GM23338 (cell line): ENCODE measurements around the gene OBP2A. TPM values are rescaled to one million over a fixed set of nuclear protein-coding genes. Genes with fewer than 3 reads are reported as not detected.

Experiments
- ATAC-seq: fragments of 200-7000 bp; cut with Tn5 transposase; 3 replicates; pipeline ENCODE4 v1.9.1; 2020
- DNase-seq: peaks from one replicate; pipeline ENCODE4 v3.0.0-alpha.2; 2015; ENCODE audit warnings: low spot score
- H2AFZ ChIP-seq: fragments of 200-600 bp; sonication (generic); 2 replicates; pipeline ENCODE4 v1.8.0; 2016; ENCODE audit warnings: antibody characterized with exemption, mild to moderate bottlenecking, moderate library complexity
- H3F3A ChIP-seq: fragments of 200-600 bp; sonication (generic); replicated peaks from 2 replicates; pipeline ENCODE4 v1.8.0; 2017; ENCODE audit warnings: antibody characterized with exemption, mixed run types, low read depth
- H3K27ac ChIP-seq: fragments of 200-600 bp; sonication (generic); 2 replicates; pipeline ENCODE4 v1.6.1; 2016; ENCODE audit warnings: low read depth
- H3K27me3 ChIP-seq: fragments of 200-600 bp; sonication (generic); 2 replicates; pipeline ENCODE4 v1.8.0; 2016; ENCODE audit warnings: mild to moderate bottlenecking, mixed run types, moderate library complexity; ENCODE audit not compliant: insufficient read depth
- H3K36me3 ChIP-seq: fragments of 200-600 bp; sonication (generic); 2 replicates; pipeline ENCODE4 v1.8.0; 2016; ENCODE audit warnings: mild to moderate bottlenecking; ENCODE audit not compliant: insufficient read depth
- H3K4me1 ChIP-seq: fragments of 200-600 bp; sonication (generic); 2 replicates; pipeline ENCODE4 v1.8.0; 2016; ENCODE audit warnings: mild to moderate bottlenecking, moderate library complexity; ENCODE audit not compliant: insufficient read depth
- H3K4me2 ChIP-seq: fragments of 200-600 bp; sonication (generic); 2 replicates; pipeline ENCODE4 v1.7.1; 2017; ENCODE audit warnings: mixed run types
- H3K4me3 ChIP-seq: fragments of 200-600 bp; sonication (generic); 2 replicates; pipeline ENCODE4 v1.6.1; 2016; ENCODE audit warnings: mixed run types
- H3K79me2 ChIP-seq: fragments of 200-600 bp; sonication (generic); replicated peaks from 2 replicates; pipeline ENCODE4 v1.8.0; 2017; ENCODE audit warnings: mild to moderate bottlenecking; ENCODE audit not compliant: insufficient read depth
- H3K9me2 ChIP-seq: fragments of 200-600 bp; sonication (generic); 2 replicates; pipeline ENCODE4 v1.8.0; 2017; ENCODE audit not compliant: insufficient read depth
- H4K20me1 ChIP-seq: fragments of 200-600 bp; sonication (generic); replicated peaks from 2 replicates; pipeline ENCODE4 v1.8.0; 2017; ENCODE audit warnings: mild to moderate bottlenecking; ENCODE audit not compliant: insufficient read depth
- H3K27ac Mint-ChIP-seq: 2 replicates; pipeline ENCODE4 v1.8.0; 2020; ENCODE audit warnings: inconsistent platforms, mild to moderate bottlenecking, moderate library complexity, mixed read lengths
- H3K27me3 Mint-ChIP-seq: 3 replicates; pipeline ENCODE4 v1.8.0; 2022; ENCODE audit warnings: low read depth, mild to moderate bottlenecking, moderate library complexity, mixed read lengths, inconsistent platforms; ENCODE audit not compliant: insufficient read depth, poor library complexity
- H3K36me3 Mint-ChIP-seq: 3 replicates; pipeline ENCODE4 v1.8.0; 2021; ENCODE audit warnings: low read depth, mild to moderate bottlenecking, inconsistent platforms, moderate library complexity, mixed read lengths
- H3K4me1 Mint-ChIP-seq: 3 replicates; pipeline ENCODE4 v1.8.0; 2020; ENCODE audit warnings: mild to moderate bottlenecking, inconsistent platforms, mixed read lengths
- H3K4me3 Mint-ChIP-seq: 3 replicates; pipeline ENCODE4 v1.8.0; 2021; ENCODE audit warnings: moderate library complexity, mild to moderate bottlenecking, inconsistent platforms, mixed read lengths
- H3K9me3 Mint-ChIP-seq: 3 replicates; pipeline ENCODE4 v1.8.0; 2020; ENCODE audit warnings: moderate library complexity, mild to moderate bottlenecking, inconsistent platforms, mixed read lengths
- CREB1 ChIP-seq: fragments of 250-450 bp; sonication (Bioruptor Pico); IDR thresholded peaks from 2 replicates; pipeline ENCODE4 v1.5.0; 2020; ENCODE audit warnings: low read depth, mild to moderate bottlenecking, moderate library complexity
- CTCF ChIP-seq, 2 experiments: fragments of 200-600 bp in 1 of 2; sonication (generic) in 1 of 2; conservative IDR thresholded peaks; 2 replicates each; pipeline versions ENCODE4 v1.5.1 to v1.6.1; 2016 to 2017; ENCODE audit warnings: antibody characterized with exemption in 2 of 2, low read depth in 2 of 2, mild to moderate bottlenecking in 2 of 2, moderate library complexity in 1 of 2
- ETS1 ChIP-seq: IDR thresholded peaks from 2 replicates; pipeline ENCODE4 v1.6.1; 2016; ENCODE audit warnings: antibody characterized with exemption
- EZH2 ChIP-seq: fragments of 200-600 bp; sonication (generic); IDR thresholded peaks from one replicate; pipeline ENCODE4 v1.8.0; 2017; ENCODE audit warnings: antibody characterized with exemption, mild to moderate bottlenecking, low read depth; ENCODE audit not compliant: unreplicated experiment
- EZH2phosphoT487 ChIP-seq: fragments of 200-600 bp; sonication (generic); IDR thresholded peaks from one replicate; pipeline ENCODE4 v1.8.1; 2018; ENCODE audit warnings: antibody characterized with exemption; ENCODE audit not compliant: unreplicated experiment
- JUNB ChIP-seq: IDR thresholded peaks from one replicate; pipeline ENCODE4 v1.6.1; 2016; ENCODE audit warnings: antibody characterized with exemption; ENCODE audit not compliant: unreplicated experiment
- NANOG ChIP-seq: IDR thresholded peaks from 2 replicates; pipeline ENCODE4 v1.6.1; 2016; ENCODE audit warnings: antibody characterized with exemption, borderline replicate concordance
- POLR2AphosphoS5 ChIP-seq: IDR thresholded peaks from 2 replicates; pipeline ENCODE4 v1.6.1; 2016; ENCODE audit warnings: antibody characterized with exemption, low read depth
- REST ChIP-seq: IDR thresholded peaks from one replicate; pipeline ENCODE4 v1.6.1; 2018; ENCODE audit warnings: antibody characterized with exemption; ENCODE audit not compliant: unreplicated experiment
- STAT1 ChIP-seq: IDR thresholded peaks from one replicate; pipeline ENCODE4 v1.6.1; 2016; ENCODE audit warnings: antibody characterized with exemption; ENCODE audit not compliant: unreplicated experiment
- ZNF114 ChIP-seq: fragments of 250-450 bp; sonication (Bioruptor Pico); IDR thresholded peaks from 2 replicates; pipeline ENCODE4 v1.5.0; 2020; ENCODE audit warnings: mild to moderate bottlenecking, moderate library complexity
- ZNF331 ChIP-seq: fragments of 250-450 bp; sonication (Bioruptor Pico); IDR thresholded peaks from 2 replicates; pipeline ENCODE4 v1.5.0; 2020; ENCODE audit warnings: low read depth, mild to moderate bottlenecking, moderate library complexity
- polyA plus RNA-seq: library from polyadenylated mRNA; unstranded; fragments of >200 nt; fragmentation: Nextera tagmentation; extraction: Ambion mirVana; gene quantifications from 2 replicates; pipeline ENCODE4 v1.2.1, GENCODE V29; 2016
- total RNA-seq: library from RNA; depleted of rRNA; stranded (reverse); fragments of >200 nt; shearing (Covaris generic); gene quantifications from 2 replicates; pipeline ENCODE4 v1.2.3, GENCODE V29; 2014

Gene OBP2A
- total and polyA plus RNA-seq, 2 experiments from 2014 or later: not detected

- TF ChIP-seq ETS1 (no peak), CTCF (conservative IDR thresholded peaks at IDR 0.05; ENCODE audit: low read depth in 2 of 2) (no peak), ZNF114 (no peak), EZH2phosphoT487 (no peak), NANOG (no peak), POLR2AphosphoS5 (no peak)
These were observed 44.7 kb downstream of the OBP2A start (continued) for GRCh38 chr9:135590486-135591079.

GRCh38 chr9:135591506-135592330 is 45.8 kb downstream of the OBP2A start:
- Mint-ChIP-seq H3K9me3 (peaks cover 11% of the 10 kb centered on the region; the same call in 2 of the 3 replicates), H3K4me3 (no peak overlapping the region), H3K36me3 (no peaks in the 10 kb centered on the region), H3K4me1 (no peaks in the 10 kb centered on the region), H3K27me3 (peaks cover 4% of the 10 kb centered on the region), H3K27ac (no peak overlapping the region)
- Histone ChIP-seq H3K4me3 (no peak overlapping the region), H3K36me3 (no peaks in the 10 kb centered on the region), H2AFZ (no peak overlapping the region), H3K4me2 (no peak overlapping the region), H3K27ac (no peak overlapping the region), H3K4me1 (no peaks in the 10 kb centered on the region), H3K27me3 (no peaks in the 10 kb centered on the region), H4K20me1 (no peaks in the 10 kb centered on the region), H3F3A (no peaks in the 10 kb centered on the region), H3K79me2 (no peaks in the 10 kb centered on the region), H3K9me2 (0 out of 2 replicates have a peak, but pooled peaks cover 3% of the 10 kb centered on the region)
- ATAC-seq (no peak), DNase-seq (no peak)
- no peak for TF ChIP-seq ETS1
- no peak for TF ChIP-seq NANOG
- no peak for TF ChIP-seq CREB1 (CRISPR knock-in tag)
- TF ChIP-seq ZNF114: no peak
- no peak for TF ChIP-seq JUNB
- TF ChIP-seq CTCF (conservative IDR thresholded peaks at IDR 0.05; ENCODE audit: low read depth in 2 of 2): no peak
- no peak for TF ChIP-seq STAT1
- TF ChIP-seq ZNF331 (CRISPR knock-in tag): no peak
- TF ChIP-seq REST: no peak
- TF ChIP-seq EZH2phosphoT487: no peak
- TF ChIP-seq EZH2: no peak
